ENCODE measurements around the gene C12orf42.

Gene C12orf42

DNA sequence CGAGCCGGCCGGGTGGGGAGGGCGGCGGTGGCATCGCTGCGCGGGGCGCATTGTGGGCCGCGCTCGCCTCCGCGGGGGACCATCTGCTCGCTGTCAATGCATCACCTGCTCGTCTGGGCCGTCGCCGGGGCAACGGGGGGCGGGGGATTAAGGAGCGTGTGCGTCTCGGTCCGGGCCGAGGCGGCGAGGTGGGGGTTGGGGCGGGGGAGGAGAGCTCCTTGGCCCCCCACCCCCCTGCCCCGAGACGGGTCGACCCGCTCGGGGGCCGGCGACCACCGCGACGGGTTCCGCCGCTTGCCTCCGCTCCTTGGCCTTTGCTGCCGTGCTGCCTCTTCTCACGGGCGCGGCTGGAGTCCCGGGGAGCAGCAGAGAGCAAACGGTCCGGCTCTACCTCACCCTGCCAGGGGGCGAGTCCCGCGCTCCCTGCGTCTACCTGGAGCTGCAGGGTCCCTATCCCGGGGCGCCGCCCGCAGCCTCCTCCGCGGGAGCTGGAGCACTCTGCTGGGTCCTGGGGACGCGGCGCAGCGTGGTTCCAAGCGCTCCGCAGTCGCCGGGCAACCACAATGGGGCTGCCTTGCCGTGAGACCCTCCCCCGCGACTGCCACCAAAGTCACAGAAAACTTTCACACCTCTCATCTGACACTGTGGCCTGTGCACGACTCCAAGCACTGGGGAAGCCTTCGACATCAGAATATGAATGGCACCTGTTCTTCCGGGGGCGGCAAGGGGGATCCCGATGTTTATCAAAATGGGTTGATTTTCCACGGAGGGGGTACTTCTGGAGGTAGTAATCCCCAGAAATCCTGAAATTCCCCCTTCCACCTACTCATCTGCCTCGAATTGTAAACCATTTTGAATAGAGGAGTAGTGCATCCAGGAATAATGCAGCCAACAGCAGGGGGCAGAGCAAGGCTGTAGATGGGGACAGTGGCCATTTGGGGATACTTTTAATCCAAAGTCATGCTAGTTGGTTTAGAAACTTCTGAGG lies at the start of gene C12orf42:
C12orf42 (minus strand) TSS at position 500 of the 988 bp plus-strand sequence. CDS start 17,542 bp downstream, outside the sequence.
- peak within 1 kb of the TSS; percentile 17 for H3K4me3 ChIP-seq (ENCODE audit: control insufficient read depth, low read depth, low read length)
- TF ChIP-seq, protein P1, sequence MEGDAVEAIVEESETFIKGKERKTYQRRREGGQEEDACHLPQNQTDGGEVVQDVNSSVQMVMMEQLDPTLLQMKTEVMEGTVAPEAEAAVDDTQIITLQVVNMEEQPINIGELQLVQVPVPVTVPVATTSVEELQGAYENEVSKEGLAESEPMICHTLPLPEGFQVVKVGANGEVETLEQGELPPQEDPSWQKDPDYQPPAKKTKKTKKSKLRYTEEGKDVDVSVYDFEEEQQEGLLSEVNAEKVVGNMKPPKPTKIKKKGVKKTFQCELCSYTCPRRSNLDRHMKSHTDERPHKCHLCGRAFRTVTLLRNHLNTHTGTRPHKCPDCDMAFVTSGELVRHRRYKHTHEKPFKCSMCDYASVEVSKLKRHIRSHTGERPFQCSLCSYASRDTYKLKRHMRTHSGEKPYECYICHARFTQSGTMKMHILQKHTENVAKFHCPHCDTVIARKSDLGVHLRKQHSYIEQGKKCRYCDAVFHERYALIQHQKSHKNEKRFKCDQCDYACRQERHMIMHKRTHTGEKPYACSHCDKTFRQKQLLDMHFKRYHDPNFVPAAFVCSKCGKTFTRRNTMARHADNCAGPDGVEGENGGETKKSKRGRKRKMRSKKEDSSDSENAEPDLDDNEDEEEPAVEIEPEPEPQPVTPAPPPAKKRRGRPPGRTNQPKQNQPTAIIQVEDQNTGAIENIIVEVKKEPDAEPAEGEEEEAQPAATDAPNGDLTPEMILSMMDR (IDR thresholded peaks at IDR 0.05; ENCODE audit: control insufficient read depth, insufficient read depth, low read depth, low read length, missing control alignments), result peak; percentile 47
- DNase-seq (ENCODE audit: low read depth), result no peak

DNA sequence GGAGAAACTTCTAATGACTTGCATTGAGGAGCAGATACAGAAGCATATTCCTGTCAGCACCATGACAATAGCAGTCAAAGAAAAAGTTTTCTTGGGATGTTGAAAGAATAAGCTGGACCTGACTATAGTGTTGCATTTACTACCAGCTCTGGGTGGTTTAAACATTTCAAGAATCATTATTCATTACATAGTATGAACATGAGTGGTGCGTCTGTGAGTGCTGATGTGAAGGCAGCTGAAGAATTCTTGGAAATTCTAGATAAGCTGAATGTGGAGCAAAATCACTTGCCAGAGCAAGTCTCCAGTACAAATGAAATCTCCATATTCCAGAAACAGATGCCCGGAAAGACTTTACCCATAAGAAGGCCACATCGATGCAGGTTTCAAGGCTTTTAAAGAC lies 46.3 kb upstream of the C12orf42 start:
- TF ChIP-seq, protein P1 (IDR thresholded peaks at IDR 0.05; ENCODE audit: control insufficient read depth, insufficient read depth, low read depth, low read length, missing control alignments), result no peak
- no peak overlapping the region for H3K4me3 ChIP-seq (ENCODE audit: control insufficient read depth, low read depth, low read length)
- DNase-seq (ENCODE audit: low read depth), result no peak

DNA sequence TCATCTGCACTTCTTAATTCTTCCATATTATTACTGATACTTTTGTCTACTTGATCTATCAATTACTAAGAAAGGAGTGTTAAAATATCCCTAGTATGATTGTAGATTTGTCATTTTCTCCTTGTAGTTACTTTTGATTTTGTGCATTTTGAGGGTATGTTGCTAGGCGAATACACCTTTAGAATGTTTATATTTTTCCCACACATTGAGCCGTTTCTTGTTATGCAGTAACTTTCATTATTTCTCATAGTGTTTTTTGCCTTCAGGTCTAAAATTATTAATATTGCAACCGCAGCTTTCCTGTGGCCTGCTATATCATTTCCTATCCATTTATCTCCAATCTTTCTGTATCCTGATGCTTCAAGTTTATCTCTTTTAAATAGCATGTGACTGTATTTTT lies 44.6 kb upstream of the C12orf42 start:
- H3K4me3 ChIP-seq (ENCODE audit: control insufficient read depth, low read depth, low read length), result no peak overlapping the region
- DNase-seq (ENCODE audit: low read depth), result no peak
- TF ChIP-seq, protein P1 (IDR thresholded peaks at IDR 0.05; ENCODE audit: control insufficient read depth, insufficient read depth, low read depth, low read length, missing control alignments), result no peak

DNA sequence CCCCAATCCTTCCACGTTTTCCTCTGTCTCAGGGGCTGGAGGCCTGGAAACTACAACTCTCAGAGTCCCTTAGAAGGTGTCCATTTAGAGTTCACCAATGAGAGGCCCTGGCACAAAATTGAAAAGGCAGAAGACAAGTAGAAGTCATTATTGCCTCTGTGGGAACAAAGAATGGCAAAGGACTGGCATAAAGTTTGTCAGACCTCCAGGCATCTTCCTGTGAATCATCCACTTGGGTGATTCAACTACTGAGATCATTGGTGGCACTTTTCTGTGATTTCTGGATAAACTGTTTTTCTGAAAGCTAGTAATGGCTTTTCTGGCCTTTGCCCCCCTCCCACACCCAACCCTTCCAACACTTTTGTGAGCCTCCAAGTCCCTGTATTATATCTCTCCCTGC lies 42.6 kb upstream of the C12orf42 start:
- H3K4me3 ChIP-seq (ENCODE audit: control insufficient read depth, low read depth, low read length), result no peak overlapping the region
- TF ChIP-seq, protein P1 (IDR thresholded peaks at IDR 0.05; ENCODE audit: control insufficient read depth, insufficient read depth, low read depth, low read length, missing control alignments), result no peak
- no peak for DNase-seq (ENCODE audit: low read depth)

DNA sequence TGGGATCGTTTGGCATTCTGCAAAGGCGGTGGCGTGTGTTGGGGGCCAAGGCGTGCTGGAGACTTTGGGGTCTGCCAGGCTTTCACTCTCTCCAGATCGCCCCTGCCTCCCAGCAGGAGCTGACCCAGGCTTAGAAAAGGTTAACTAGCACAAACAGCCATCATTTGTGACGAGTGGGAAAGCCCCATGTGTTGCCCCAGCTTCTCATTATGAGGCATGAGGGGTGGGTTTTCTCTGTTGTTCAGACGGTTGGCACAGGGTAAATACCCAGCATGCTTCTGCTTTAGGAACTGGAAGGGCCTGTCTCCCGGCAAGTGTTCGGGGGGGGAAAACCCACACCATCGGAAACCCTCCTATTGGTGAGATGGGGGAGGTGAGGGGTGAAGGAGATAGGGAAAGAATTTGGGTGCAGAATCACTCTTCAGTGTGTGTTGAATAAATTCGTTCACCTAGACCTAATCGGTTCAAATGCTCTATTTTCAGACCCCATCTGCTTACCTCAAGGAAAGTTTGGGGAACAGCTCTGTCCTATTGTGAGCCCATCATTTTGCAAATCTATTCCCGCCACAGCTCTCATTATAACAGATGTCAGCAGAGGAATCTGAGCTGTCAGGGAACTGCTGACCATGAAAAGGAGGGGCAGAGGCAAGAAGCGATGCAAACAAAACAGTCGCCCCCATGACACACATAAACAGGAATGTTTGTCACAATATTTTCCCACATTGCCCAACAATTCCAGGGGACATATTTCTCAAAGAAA lies 34.7 kb upstream of the C12orf42 start:
- H3K4me3 ChIP-seq (ENCODE audit: control insufficient read depth, low read depth, low read length), result no peak overlapping the region
- DNase-seq (ENCODE audit: low read depth), result no peak
- TF ChIP-seq, protein P1 (IDR thresholded peaks at IDR 0.05; ENCODE audit: control insufficient read depth, insufficient read depth, low read depth, low read length, missing control alignments), result no peak

DNA sequence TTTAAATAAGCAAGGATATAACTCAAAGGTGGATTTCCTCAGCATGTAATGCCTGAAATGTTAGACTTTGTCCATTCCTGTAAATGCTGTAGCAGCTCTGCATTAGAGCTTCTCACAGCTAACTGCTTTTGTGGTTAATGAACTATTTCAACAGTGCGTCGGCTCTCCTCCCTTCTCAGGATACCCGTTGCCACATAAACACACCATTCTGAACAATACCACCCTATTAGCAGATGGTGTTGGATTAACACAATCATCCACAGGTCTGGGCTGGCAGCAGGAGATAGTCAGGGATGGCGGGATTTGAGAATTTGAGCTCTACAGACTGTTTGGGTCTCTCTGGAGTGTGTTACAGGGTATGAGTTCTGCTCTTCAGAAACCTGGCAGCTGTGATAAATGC lies 33.5 kb upstream of the C12orf42 start:
- DNase-seq (ENCODE audit: low read depth), result no peak
- H3K4me3 ChIP-seq (ENCODE audit: control insufficient read depth, low read depth, low read length), result no peak overlapping the region
- TF ChIP-seq, protein P1 (IDR thresholded peaks at IDR 0.05; ENCODE audit: control insufficient read depth, insufficient read depth, low read depth, low read length, missing control alignments), result no peak
